A172 (cell line): ENCODE results near the gene NCOA4. TPM values are rescaled to one million over a fixed set of nuclear protein-coding genes. Genes with fewer than 3 reads are reported as not detected.
"Not testable (repeated sequence)": the region's sequence is repeated elsewhere in the genome, so short reads cannot be mapped to it uniquely, and the experiment has no call there.

Experiments
- DNase-seq: peaks from one replicate; pipeline ENCODE4 v3.0.0-alpha.2; 2015; ENCODE audit warnings: low spot score
- total RNA-seq: library from RNA; depleted of rRNA; stranded (reverse); fragments of >200 nt; shearing (Covaris generic); gene quantifications from 2 replicates; pipeline ENCODE4 v1.2.3, GENCODE V29; 2014; rRNA removed

The NCOA4 gene
- total RNA-seq, 1 experiment from 2014 or later: 182 TPM

DNA sequence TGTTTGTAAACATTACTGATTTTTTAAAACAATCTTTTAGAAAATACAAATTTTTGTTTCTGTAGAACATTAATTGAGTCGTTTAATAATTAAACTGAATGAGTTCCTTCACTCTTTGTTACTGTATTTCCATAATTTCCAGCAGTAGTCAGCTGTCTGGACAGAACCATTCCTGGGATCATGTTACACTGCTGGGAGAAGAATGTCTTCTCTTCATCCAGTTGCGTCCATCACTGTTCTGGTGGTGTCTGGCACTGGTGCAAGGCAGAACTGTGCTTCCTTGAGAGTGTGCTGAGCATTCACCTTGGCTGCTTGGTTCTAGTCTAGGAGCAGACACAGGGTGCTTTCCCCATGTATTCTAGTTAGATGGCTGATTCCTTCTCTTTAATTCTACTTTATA lies 46.0 kb downstream of the NCOA4 start:
- DNase-seq: not testable (repeated sequence)

DNA sequence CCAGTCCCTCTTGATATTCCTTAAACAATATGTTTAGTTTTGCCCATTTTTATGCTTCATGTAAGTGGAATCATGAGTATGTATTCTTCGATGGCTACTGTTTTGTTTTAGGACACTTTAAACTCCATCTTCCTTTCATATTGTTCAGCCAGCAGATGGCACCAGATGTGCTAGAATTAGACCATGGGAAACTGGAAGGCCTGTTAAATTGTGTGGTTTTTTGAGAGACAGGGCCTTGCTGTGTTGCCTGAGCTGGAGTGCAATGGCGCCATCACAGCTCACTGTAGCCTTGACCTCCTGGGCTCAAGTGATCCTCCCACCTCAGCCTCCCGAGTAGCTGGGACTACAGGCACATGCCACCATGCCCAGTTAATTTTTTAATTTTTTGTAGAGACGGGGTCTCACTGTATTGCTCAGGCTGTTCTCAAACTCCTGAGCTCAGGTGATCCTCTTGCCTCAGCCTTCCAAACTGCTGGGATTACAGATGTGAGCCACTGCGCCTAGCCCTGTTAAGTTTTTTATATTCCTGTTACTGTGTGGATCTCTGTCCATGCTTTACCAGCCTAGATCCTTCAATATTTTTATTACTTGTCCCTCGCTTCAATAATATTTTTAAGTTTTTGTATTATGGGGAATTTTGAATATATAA lies 46.8 kb downstream of the NCOA4 start:
- DNase-seq: peak; percentile 35

GRCh38 chr10:45981367-45981766 lies 49.1 kb downstream of the NCOA4 start:
- not testable (repeated sequence) for DNase-seq

DNA sequence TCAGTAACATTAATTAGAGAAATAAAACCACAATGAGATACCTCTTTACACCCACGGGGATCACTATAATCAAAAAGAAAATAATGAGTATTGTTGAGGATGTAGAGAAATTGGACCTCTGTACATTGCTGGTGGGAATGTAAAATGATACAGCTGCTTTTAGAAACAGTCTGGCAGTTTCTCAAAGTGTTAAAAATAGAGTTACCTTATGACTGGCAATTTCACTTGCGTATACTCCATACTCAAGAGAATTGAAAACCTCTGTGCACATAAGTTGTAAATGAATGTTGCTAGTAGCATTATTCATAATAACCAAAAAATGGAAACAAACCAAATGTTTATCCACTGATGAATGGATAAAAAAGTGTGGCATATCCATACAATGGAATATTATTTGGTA lies 51.9 kb downstream of the NCOA4 start:
- DNase-seq: not testable (repeated sequence)

- not testable (repeated sequence) for DNase-seq
These were observed 56.4 kb downstream of the NCOA4 start for GRCh38 chr10:45974041-45974440.

- not testable (repeated sequence) for DNase-seq
These were observed 57.6 kb downstream of the NCOA4 start for GRCh38 chr10:45972813-45973169.

DNA sequence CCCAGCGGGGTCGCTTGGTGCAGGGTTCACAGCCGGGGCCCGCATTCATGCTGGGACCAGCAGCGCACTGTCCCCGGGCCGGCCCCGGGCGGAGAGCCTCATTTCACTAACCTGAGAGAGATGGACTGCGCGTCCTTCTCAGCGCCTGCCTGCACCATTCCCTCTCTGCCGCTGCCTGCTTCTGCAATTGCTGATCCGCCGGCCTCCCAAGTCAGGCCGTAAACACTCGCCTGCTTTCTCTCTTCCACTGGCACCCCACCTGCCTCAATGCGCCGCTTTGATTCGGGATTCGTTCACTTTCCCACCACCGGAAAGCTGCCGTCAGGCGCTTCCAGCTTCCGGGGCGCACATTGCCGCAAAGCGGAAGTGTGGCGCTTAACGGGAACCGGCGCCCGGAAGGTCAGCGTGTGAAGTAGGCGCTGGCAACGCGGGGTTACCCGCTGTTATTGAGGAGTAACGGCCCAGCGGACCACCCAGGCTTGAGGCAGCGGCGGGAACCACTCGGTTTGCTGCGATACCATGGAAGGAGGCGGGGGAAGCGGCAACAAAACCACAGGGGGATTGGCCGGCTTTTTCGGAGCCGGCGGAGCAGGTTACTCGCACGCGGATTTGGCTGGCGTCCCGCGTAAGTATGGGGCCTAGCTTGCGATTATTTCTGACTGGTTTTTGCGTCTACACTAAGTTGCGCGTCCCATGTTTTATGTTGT lies 58.2 kb downstream of the NCOA4 start, which contains the start of gene TIMM23:
Gene TIMM23 (plus strand): TSS at position 384 of the 707 bp plus-strand sequence. CDS start 136 bp downstream, at position 520.
- DNase-seq: peak; percentile 70

DNA sequence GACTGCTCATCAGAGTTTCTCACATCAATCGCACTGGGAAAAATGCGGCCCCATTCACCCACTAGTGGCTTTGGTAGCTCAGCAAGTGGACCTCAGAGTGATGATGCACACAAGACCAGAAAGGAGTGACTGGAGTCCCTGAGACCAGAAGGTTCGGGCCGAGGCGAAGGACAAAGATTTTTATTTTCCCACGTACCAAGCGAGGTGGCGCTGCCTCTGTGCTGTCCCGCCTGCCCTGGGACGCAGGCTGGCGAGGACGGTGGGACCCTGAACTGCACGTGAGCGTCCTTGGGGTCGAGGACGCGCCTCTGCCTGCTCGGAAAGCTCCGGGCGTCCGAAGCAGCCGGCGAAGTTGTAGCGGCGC lies 58.7 kb downstream of the NCOA4 start:
- not testable (repeated sequence) for DNase-seq

DNA sequence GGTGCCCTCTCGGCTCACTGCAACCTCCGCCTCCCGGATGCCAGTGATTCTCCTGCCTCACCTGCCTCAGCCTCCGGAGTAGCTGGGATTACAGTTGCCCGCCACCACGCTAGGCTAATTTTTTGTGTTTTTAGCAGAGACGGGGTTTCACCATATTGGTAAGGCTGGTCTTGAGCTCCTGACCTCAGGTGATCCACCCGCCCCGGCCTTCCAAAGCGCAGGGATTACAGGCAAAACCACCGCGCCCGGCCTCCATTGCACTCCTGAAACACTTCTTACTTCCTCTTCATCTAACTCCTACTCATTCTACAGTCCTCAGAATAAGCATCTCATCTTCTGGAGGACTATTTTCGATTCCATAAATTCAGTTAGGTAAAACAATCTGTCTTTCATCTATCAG lies 59.4 kb downstream of the NCOA4 start:
- DNase-seq: not testable (repeated sequence)

- not testable (repeated sequence) for DNase-seq
These were observed 67.6 kb downstream of the NCOA4 start for GRCh38 chr10:45962686-45963452.

- not testable (repeated sequence) for DNase-seq
These were observed 72.5 kb downstream of the NCOA4 start for GRCh38 chr10:45957928-45958327.

DNA sequence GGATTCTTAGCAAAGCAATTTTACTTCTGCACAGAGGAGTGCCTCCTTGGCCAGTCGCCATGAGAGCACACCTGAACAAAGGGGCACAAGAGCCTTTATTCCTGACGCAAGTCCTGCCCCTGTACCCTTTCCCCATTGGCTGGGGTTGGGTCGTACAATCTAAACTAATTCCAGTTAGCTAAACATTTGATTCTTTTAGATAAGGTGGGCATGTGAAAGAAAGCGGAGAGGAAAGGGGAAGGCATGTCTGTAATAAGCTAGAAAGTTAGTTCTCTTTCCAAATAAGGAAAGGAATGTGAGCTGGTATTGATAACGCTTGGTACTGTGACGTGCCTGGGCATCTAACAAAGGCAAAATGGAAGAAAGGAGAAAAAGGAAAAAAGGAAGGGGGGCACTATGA lies 73.8 kb downstream of the NCOA4 start:
- not testable (repeated sequence) for DNase-seq

Other genes with a start within 250 kb of the NCOA4 start
- 3.2 and 10.5 TPM in 2 replicates for gene AGAP4, start 183.1 kb downstream of the NCOA4 start, total RNA-seq
- 211 and 271 TPM in 2 replicates for gene TIMM23, start 58.1 kb downstream of the NCOA4 start, total RNA-seq
- gene MSMB, start 15.6 kb upstream of the NCOA4 start, total RNA-seq: not detected in 2 replicates